HepG2 (cell line): Measurements from ENCODE around the gene PPP1R27. TPM values are rescaled to one million over a fixed set of nuclear protein-coding genes. Genes with fewer than 3 reads are reported as not detected.

Experiments used
- CBX2 ChIP-seq, 2 experiments: fragments of 200-600 bp in 1 of 2; sonication (generic); formaldehyde crosslinking in 1 of 2; IDR thresholded peaks; 2 replicates each; pipeline versions ENCODE4 v1.7.0 to v1.8.1; 2018 to 2022; ENCODE audit warnings: low read depth in 2 of 2, low read length in 1 of 2, mild to moderate bottlenecking in 1 of 2, missing genetic modification reagents in 1 of 2
- CSRNP1 ChIP-seq: sonication (generic); formaldehyde crosslinking; IDR thresholded peaks from 2 replicates; pipeline ENCODE4 v1.8.1; 2023; ENCODE audit warnings: mild to moderate bottlenecking, missing genetic modification reagents
- FIP1L1 ChIP-seq: fragments of 200-400 bp; formaldehyde crosslinking; IDR thresholded peaks from 2 replicates; pipeline ENCODE4 v1.6.1; 2018; ENCODE audit warnings: low read depth, mild to moderate bottlenecking, low read length, moderate library complexity, borderline replicate concordance; ENCODE audit not compliant: insufficient read depth
- FOXP1 ChIP-seq, 2 experiments: fragments of 450-650 bp in 1 of 2; IDR thresholded peaks; 2 replicates each; pipeline ENCODE4 v1.6.1; 2017 to 2018; ENCODE audit warnings: antibody characterized with exemption in 1 of 2
- IRF1 ChIP-seq: sonication (generic); formaldehyde crosslinking; IDR thresholded peaks from 2 replicates; pipeline ENCODE4 v1.4.0; 2020; ENCODE audit warnings: low read depth, mild to moderate bottlenecking, missing genetic modification reagents
- NCOA1 ChIP-seq: sonication (generic); formaldehyde crosslinking; IDR thresholded peaks from 2 replicates; pipeline ENCODE4 v1.9.0; 2021; ENCODE audit warnings: missing genetic modification reagents
- NCOA5 ChIP-seq: sonication (generic); formaldehyde crosslinking; IDR thresholded peaks from 2 replicates; pipeline ENCODE4 v1.4.0; 2020; ENCODE audit warnings: missing genetic modification reagents
- NR2C2 ChIP-seq: sonication (generic); formaldehyde crosslinking; IDR thresholded peaks from 2 replicates; pipeline ENCODE4 v1.4.0; 2020; ENCODE audit warnings: missing genetic modification reagents, mild to moderate bottlenecking, moderate library complexity, borderline replicate concordance
- NR2F6 ChIP-seq, 2 experiments: IDR thresholded peaks; 2 replicates each; pipeline ENCODE4 v1.6.1; 2016; ENCODE audit warnings: antibody characterized with exemption in 1 of 2, mild to moderate bottlenecking in 1 of 2
- PLRG1 ChIP-seq: fragments of 450-650 bp; conservative IDR thresholded peaks from 2 replicates; pipeline ENCODE4 v1.6.1; 2016
- STAT6 ChIP-seq: sonication (generic); formaldehyde crosslinking; IDR thresholded peaks from 2 replicates; pipeline ENCODE4 v1.4.0; 2020; ENCODE audit warnings: missing genetic modification reagents, mild to moderate bottlenecking, borderline replicate concordance
- SYNCRIP ChIP-seq: fragments of 200-400 bp; formaldehyde crosslinking; IDR thresholded peaks from 2 replicates; pipeline ENCODE4 v1.6.1; 2018; ENCODE audit warnings: mild to moderate bottlenecking, low read depth, low read length; ENCODE audit not compliant: insufficient read depth
- ZNF136 ChIP-seq: sonication (generic); formaldehyde crosslinking; IDR thresholded peaks from 2 replicates; pipeline ENCODE4 v1.8.1; 2022; ENCODE audit warnings: low read depth, mild to moderate bottlenecking, moderate library complexity, missing genetic modification reagents
- ZNF234 ChIP-seq: sonication (generic); formaldehyde crosslinking; conservative IDR thresholded peaks from 2 replicates; pipeline ENCODE4 v1.5.1; 2020; ENCODE audit warnings: mild to moderate bottlenecking, missing genetic modification reagents
- ZNF263 ChIP-seq: sonication (generic); formaldehyde crosslinking; IDR thresholded peaks from 2 replicates; pipeline ENCODE4 v1.4.0; 2020; ENCODE audit warnings: missing genetic modification reagents
- ZNF431 ChIP-seq: sonication (generic); formaldehyde crosslinking; IDR thresholded peaks from 2 replicates; pipeline ENCODE4 v1.9.0; 2022; ENCODE audit warnings: missing genetic modification reagents, low read depth, mild to moderate bottlenecking, borderline replicate concordance
- ZNF83 ChIP-seq: sonication (generic); formaldehyde crosslinking; IDR thresholded peaks from 2 replicates; pipeline ENCODE4 v1.4.0; 2020; ENCODE audit warnings: missing genetic modification reagents, mild to moderate bottlenecking, borderline replicate concordance
- polyA plus RNA-seq, 8 experiments: library from polyadenylated mRNA; depleted of rRNA in 3 of 8; stranded (reverse) in 7 of 8; unstranded in 1 of 8; fragments of >200 nt; fragmentation: Illumina TruSeq in 4 of 8; extraction: Trizol in 4 of 8; gene quantifications; 2 replicates each; pipeline versions ENCODE4 v1.2.1 to v1.2.3, GENCODE V29; 2011 to 2016; ENCODE audit warnings: low read depth in 4 of 8, missing spikeins in 1 of 8, mixed read lengths in 1 of 8; ENCODE audit not compliant: insufficient read depth in 1 of 8
- total RNA-seq, 5 experiments: library from RNA; depleted of rRNA; stranded (reverse); fragments of >200 nt; fragmentation: Illumina TruSeq; extraction: Trizol; gene quantifications; 2 replicates each; pipeline ENCODE4 v1.2.3, GENCODE V29; 2016; ENCODE audit warnings: low read depth in 1 of 5

Gene PPP1R27
- total and polyA plus RNA-seq, 2 of the 13 experiments (the other 11 are each of a cell fraction or from before 2014, with no cell fraction given): 0.17 to 1.00 TPM

- no peak for TF ChIP-seq IRF1 (CRISPR knock-in tag)
- TF ChIP-seq ZNF234: no peak
- TF ChIP-seq FIP1L1: no peak
- peak; percentile 90 for TF ChIP-seq ZNF263 (CRISPR knock-in tag)
- TF ChIP-seq ZNF431 (CRISPR knock-in tag): no peak
- TF ChIP-seq CSRNP1 (CRISPR knock-in tag): no peak
- no peak for TF ChIP-seq CBX2 (IDR thresholded peaks at IDR 0.05; ENCODE audit: low read depth, low read length)
- TF ChIP-seq CBX2 (CRISPR knock-in tag; IDR thresholded peaks at IDR 0.05; ENCODE audit: low read depth): no peak
- no peak for TF ChIP-seq ZNF83 (CRISPR knock-in tag)
- no peak for TF ChIP-seq SYNCRIP
- no peak for TF ChIP-seq ZNF136
- TF ChIP-seq NCOA1 (CRISPR knock-in tag): no peak
- TF ChIP-seq PLRG1: no peak
- peak; percentile 72 for TF ChIP-seq NR2C2 (CRISPR knock-in tag)
- no peak for TF ChIP-seq FOXP1 (IDR thresholded peaks at IDR 0.05)
- no peak for TF ChIP-seq FOXP1 (CRISPR knock-in tag; IDR thresholded peaks at IDR 0.05)
- TF ChIP-seq NCOA5 (CRISPR knock-in tag): no peak
- no peak for TF ChIP-seq STAT6
- TF ChIP-seq NR2F6 (IDR thresholded peaks at IDR 0.05): peak; percentile 35; the same call in 1 of the 2 replicates
- TF ChIP-seq NR2F6 (CRISPR knock-in tag; IDR thresholded peaks at IDR 0.05): no peak
These were observed 32.6 kb downstream of the PPP1R27 start (continued) for GRCh38 chr17:81802048-81802758.
